ENCODE results near the gene C5orf58. TPM values are rescaled to one million over a fixed set of nuclear protein-coding genes. Genes with fewer than 3 reads are reported as not detected.

C5orf58 gene
- total RNA-seq, 1 donor from 2014 or later, result not detected

GRCh38 chr5:170252720-170253350 is 20.1 kb downstream of the C5orf58 start:
- intact Hi-C loops (cut with micrococcal nuclease), result no loop called here

GRCh38 chr5:170254056-170254455 is 21.3 kb downstream of the C5orf58 start:
- intact Hi-C loops (cut with micrococcal nuclease), result loop anchor here (1.0 to 2.0 kb wide), 2 partner anchors 8 to 15 kb away; no protein-coding TSS in a partner anchor

- intact Hi-C loops (cut with micrococcal nuclease), result no loop called here
Observed at GRCh38 chr5:170256571-170256970, 23.8 kb downstream of the C5orf58 start.

- intact Hi-C loops (cut with micrococcal nuclease), result no loop called here
Observed at GRCh38 chr5:170257370-170257769, 24.6 kb downstream of the C5orf58 start.

- intact Hi-C loops (cut with micrococcal nuclease), result loop anchor here (1.0 to 2.0 kb wide), 2 partner anchors 7 to 17 kb away; no protein-coding TSS in a partner anchor
Observed at GRCh38 chr5:170261528-170262043, 28.8 kb downstream of the C5orf58 start.

GRCh38 chr5:170262061-170263045 is 29.6 kb downstream of the C5orf58 start:
- intact Hi-C loops (cut with micrococcal nuclease), result loop anchor here (1.0 to 2.0 kb wide), 2 partner anchors 8 to 16 kb away; no protein-coding TSS in a partner anchor

GRCh38 chr5:170263906-170264305 is 31.1 kb downstream of the C5orf58 start:
- intact Hi-C loops (cut with micrococcal nuclease), result loop anchor here (2.0 kb wide), 1 partner anchor 15 kb away; no protein-coding TSS in a partner anchor

- intact Hi-C loops (cut with micrococcal nuclease), result loop anchor here (5.0 kb wide), 1 partner anchor 38 kb away; no protein-coding TSS in a partner anchor
Observed at GRCh38 chr5:170265522-170265921, 32.7 kb downstream of the C5orf58 start.

GRCh38 chr5:170266570-170267381 is 34.0 kb downstream of the C5orf58 start:
- intact Hi-C loops (cut with micrococcal nuclease), result loop anchor here (1.0 to 5.0 kb wide), 3 partner anchors 12 to 39 kb away; no protein-coding TSS in a partner anchor

GRCh38 chr5:170267431-170268152 is 34.8 kb downstream of the C5orf58 start:
- intact Hi-C loops (cut with micrococcal nuclease), result loop anchor here (1.0 to 5.0 kb wide), 5 partner anchors 11 to 72 kb away; no protein-coding TSS in a partner anchor

- intact Hi-C loops (cut with micrococcal nuclease), result loop anchor here (1.0 to 5.0 kb wide), 3 partner anchors 41 to 71 kb away; no protein-coding TSS in a partner anchor
Observed at GRCh38 chr5:170268153-170268689, 35.4 kb downstream of the C5orf58 start.

- intact Hi-C loops (cut with micrococcal nuclease), result loop anchor here (1.0 to 5.0 kb wide), 3 partner anchors 42 to 70 kb away; no protein-coding TSS in a partner anchor
Observed at GRCh38 chr5:170268884-170269283, 36.1 kb downstream of the C5orf58 start.

- intact Hi-C loops (cut with micrococcal nuclease), result loop anchor here (5.0 kb wide), 1 partner anchor 42 kb away; no protein-coding TSS in a partner anchor
Observed at GRCh38 chr5:170269579-170269978, 36.8 kb downstream of the C5orf58 start.

- intact Hi-C loops (cut with micrococcal nuclease), result no loop called here
Observed at GRCh38 chr5:170270293-170271069, 37.7 kb downstream of the C5orf58 start.

GRCh38 chr5:170273968-170274710 is 41.4 kb downstream of the C5orf58 start:
- intact Hi-C loops (cut with micrococcal nuclease), result loop anchor here (1.0 to 2.0 kb wide), 3 partner anchors 57 to 147 kb away; no protein-coding TSS in a partner anchor

- intact Hi-C loops (cut with micrococcal nuclease), result loop anchor here (2.0 to 5.0 kb wide), 2 partner anchors 145 to 1112 kb away; partner anchors contain the start of gene NPM1
Observed at GRCh38 chr5:170275376-170275994, 42.7 kb downstream of the C5orf58 start.

GRCh38 chr5:170276140-170276539 is 43.4 kb downstream of the C5orf58 start:
- intact Hi-C loops (cut with micrococcal nuclease), result loop anchor here (5.0 kb wide), 1 partner anchor 1111 kb away; the partner anchor contains the start of gene NPM1
